Mesothelial cell of epicardium (in vitro differentiated cells): Measurements from ENCODE around the gene PTPRG. TPM values are rescaled to one million over a fixed set of nuclear protein-coding genes. Genes with fewer than 3 reads are reported as not detected.
"Not testable (repeated sequence)": the region's sequence is repeated elsewhere in the genome, so short reads cannot be mapped to it uniquely, and the experiment has no call there.

ENCODE experiments used
- DNase-seq, 2 experiments: peaks; one replicate each; pipeline ENCODE4 v3.0.0; 2021; ENCODE audit warnings: low spot score in 2 of 2; ENCODE audit not compliant: unreplicated experiment in 2 of 2
- H3K27ac Mint-ChIP-seq: 2 replicates; pipeline ENCODE4 v1.8.0; 2021; ENCODE audit warnings: mixed read lengths
- H3K27me3 Mint-ChIP-seq: 2 replicates; pipeline ENCODE4 v1.8.0; 2021; ENCODE audit warnings: low read depth, mixed read lengths
- H3K36me3 Mint-ChIP-seq: 2 replicates; pipeline ENCODE4 v1.8.0; 2021; ENCODE audit warnings: mixed read lengths
- H3K4me1 Mint-ChIP-seq: 2 replicates; pipeline ENCODE4 v1.8.0; 2021; ENCODE audit warnings: mixed read lengths
- H3K4me3 Mint-ChIP-seq: 2 replicates; pipeline ENCODE4 v1.8.0; 2021; ENCODE audit warnings: mild to moderate bottlenecking, moderate library complexity, mixed read lengths
- H3K9me3 Mint-ChIP-seq: 2 replicates; pipeline ENCODE4 v1.8.0; 2021; ENCODE audit warnings: mixed read lengths
- CTCF ChIP-seq: fragments of 200-600 bp; sonication (generic); IDR thresholded peaks from one replicate; pipeline ENCODE4 v1.5.0; 2021; ENCODE audit warnings: antibody characterized with exemption; ENCODE audit not compliant: unreplicated experiment
- total RNA-seq: library from RNA; stranded (reverse); gene quantifications from 3 replicates; pipeline ENCODE4 v1.2.1, GENCODE V29; 2021

Gene PTPRG
- total RNA-seq, 1 donor from 2014 or later: 40.4 TPM

GRCh38 chr3:61690016-61690415 is 128.6 kb downstream of the PTPRG start:
- H3K9me3 Mint-ChIP-seq: no peaks in the 10 kb centered on the region
- peaks cover 6% of the 10 kb centered on the region for H3K4me1 Mint-ChIP-seq
- no peaks in the 10 kb centered on the region for H3K36me3 Mint-ChIP-seq
- no peak overlapping the region for H3K27ac Mint-ChIP-seq
- no peaks in the 10 kb centered on the region for H3K27me3 Mint-ChIP-seq
- no peak for DNase-seq
- TF ChIP-seq CTCF: no peak
- H3K4me3 Mint-ChIP-seq: no peak overlapping the region

- no peak for TF ChIP-seq CTCF
- H3K27me3 Mint-ChIP-seq: no peaks in the 10 kb centered on the region
- H3K4me1 Mint-ChIP-seq: peaks cover 6% of the 10 kb centered on the region
- no peak for DNase-seq
- no peaks in the 10 kb centered on the region for H3K9me3 Mint-ChIP-seq
- H3K4me3 Mint-ChIP-seq: no peak overlapping the region
- H3K27ac Mint-ChIP-seq: no peak overlapping the region
- no peaks in the 10 kb centered on the region for H3K36me3 Mint-ChIP-seq
These were observed 130.1 kb downstream of the PTPRG start for GRCh38 chr3:61691466-61691865.

- Mint-ChIP-seq H3K9me3 (no peaks in the 10 kb centered on the region), H3K36me3 (no peaks in the 10 kb centered on the region), H3K4me1 (peaks cover 11% of the 10 kb centered on the region), H3K4me3 (no peak overlapping the region), H3K27me3 (no peaks in the 10 kb centered on the region), H3K27ac (no peak overlapping the region)
- TF ChIP-seq CTCF: no peak
- DNase-seq: no peak
These were observed 135.9 kb downstream of the PTPRG start for GRCh38 chr3:61697301-61697700.

GRCh38 chr3:61698278-61699072 is 137.1 kb downstream of the PTPRG start:
- not testable (repeated sequence) for H3K36me3 Mint-ChIP-seq, H3K27me3 Mint-ChIP-seq, H3K27ac Mint-ChIP-seq, H3K9me3 Mint-ChIP-seq, DNase-seq, H3K4me3 Mint-ChIP-seq
- peaks cover 15% of the 10 kb centered on the region for H3K4me1 Mint-ChIP-seq

GRCh38 chr3:61699622-61700021 is 138.3 kb downstream of the PTPRG start:
- Mint-ChIP-seq H3K4me3 (no peak overlapping the region), H3K27ac (no peak overlapping the region), H3K36me3 (no peaks in the 10 kb centered on the region), H3K4me1 (peaks cover 15% of the 10 kb centered on the region), H3K27me3 (no peaks in the 10 kb centered on the region), H3K9me3 (no peaks in the 10 kb centered on the region)
- DNase-seq: no peak
- TF ChIP-seq CTCF: no peak

GRCh38 chr3:61701011-61701410 is 139.6 kb downstream of the PTPRG start:
- no peak for TF ChIP-seq CTCF
- no peak for DNase-seq
- Mint-ChIP-seq H3K27ac (no peak overlapping the region), H3K9me3 (no peaks in the 10 kb centered on the region), H3K4me3 (no peak overlapping the region), H3K4me1 (peaks cover 20% of the 10 kb centered on the region), H3K27me3 (no peaks in the 10 kb centered on the region), H3K36me3 (no peaks in the 10 kb centered on the region)
